Fibroblast of gingiva (primary cell): ENCODE measurements around the gene ZSCAN21.

ENCODE experiments used
- DNase-seq: peaks from one replicate; pipeline ENCODE4 v3.0.0-alpha.2; 2011; ENCODE audit warnings: low read depth

Gene ZSCAN21

GRCh38 chr7:100027197-100027596 is 22.4 kb upstream of the ZSCAN21 start:
- no peak for DNase-seq

- DNase-seq, result no peak
These were observed 20.0 kb upstream of the ZSCAN21 start for GRCh38 chr7:100029596-100029995.

- DNase-seq, result no peak
These were observed 16.0 kb upstream of the ZSCAN21 start for GRCh38 chr7:100033526-100033925.

GRCh38 chr7:100034871-100035510 is 14.6 kb upstream of the ZSCAN21 start:
- DNase-seq, result peak; percentile 84

- DNase-seq, result no peak
These were observed 13.7 kb upstream of the ZSCAN21 start for GRCh38 chr7:100035876-100036275.

- DNase-seq, result no peak
These were observed 11.2 kb upstream of the ZSCAN21 start for GRCh38 chr7:100038326-100038725.

GRCh38 chr7:100040575-100040974 is 9.0 kb upstream of the ZSCAN21 start:
- no peak for DNase-seq

- no peak for DNase-seq
These were observed 4.9 kb upstream of the ZSCAN21 start for GRCh38 chr7:100044718-100045117.

GRCh38 chr7:100048680-100049079 is 894 bp upstream of the ZSCAN21 start:
- no peak for DNase-seq

- no peak for DNase-seq
These were observed 2.0 kb downstream of the ZSCAN21 start for GRCh38 chr7:100051611-100052010.

- peak; percentile 57 for DNase-seq
These were observed 3.6 kb downstream of the ZSCAN21 start for GRCh38 chr7:100053215-100053614.

GRCh38 chr7:100057006-100057405 is 7.4 kb downstream of the ZSCAN21 start:
- no peak for DNase-seq

GRCh38 chr7:100059251-100059739 is 9.7 kb downstream of the ZSCAN21 start:
- DNase-seq, result no peak

GRCh38 chr7:100061518-100062193 is 12.1 kb downstream of the ZSCAN21 start:
- no peak for DNase-seq

- no peak for DNase-seq
These were observed 13.8 kb downstream of the ZSCAN21 start for GRCh38 chr7:100063376-100063775.

- no peak for DNase-seq
These were observed 14.6 kb downstream of the ZSCAN21 start for GRCh38 chr7:100064162-100064561.

- peak; percentile 90 for DNase-seq
These were observed 16.0 kb downstream of the ZSCAN21 start for GRCh38 chr7:100065452-100066186.

GRCh38 chr7:100066953-100067352 is 17.4 kb downstream of the ZSCAN21 start:
- DNase-seq, result no peak

GRCh38 chr7:100069991-100070390 is 20.4 kb downstream of the ZSCAN21 start:
- no peak for DNase-seq

GRCh38 chr7:100071018-100071723 is 21.6 kb downstream of the ZSCAN21 start:
- DNase-seq, result no peak

- no peak for DNase-seq
These were observed 22.9 kb downstream of the ZSCAN21 start for GRCh38 chr7:100072462-100072861.

GRCh38 chr7:100074841-100075240 is 25.3 kb downstream of the ZSCAN21 start:
- no peak for DNase-seq
